ENCODE data around the gene DLGAP1.
"Not testable (repeated sequence)": the region's sequence is repeated elsewhere in the genome, so short reads cannot be mapped to it uniquely, and the experiment has no call there.

DLGAP1 gene

DNA sequence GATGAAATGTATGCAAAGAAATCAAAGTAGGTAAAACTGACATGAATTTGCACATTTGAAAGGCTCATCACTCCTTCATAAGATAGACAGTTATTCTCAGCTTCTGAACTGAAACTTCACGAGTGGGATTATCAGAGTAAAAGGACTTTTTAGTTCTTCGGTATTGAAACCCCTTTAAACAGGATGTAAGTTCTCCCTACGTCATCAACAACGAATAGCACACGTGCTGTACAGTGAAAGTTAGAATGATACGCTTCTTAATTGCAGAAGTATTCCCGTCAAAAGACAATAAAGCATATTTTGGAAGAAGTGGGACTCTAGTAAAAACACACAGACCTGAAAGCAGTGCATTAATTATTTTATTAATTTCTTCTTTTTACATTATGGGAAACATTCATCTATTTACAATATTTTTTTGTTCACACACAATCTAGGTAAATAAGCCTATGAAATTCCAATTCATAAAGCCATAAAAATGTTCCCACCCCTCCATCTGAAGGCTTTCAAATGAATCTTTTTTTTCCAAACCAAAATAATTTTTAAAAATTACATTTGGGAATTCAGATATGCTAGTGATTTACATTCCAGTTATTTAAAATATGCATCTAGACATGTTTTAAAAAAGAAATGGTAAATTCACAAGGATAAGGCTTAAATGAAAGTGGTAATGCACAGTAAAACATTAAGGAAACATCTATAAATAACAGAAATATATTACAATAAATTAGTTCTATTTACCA lies 959.2 kb downstream of the DLGAP1 start:
- DNase-seq (ENCODE audit: low read depth): no peak

- DNase-seq (ENCODE audit: low read depth): no peak
Measured at GRCh38 chr18:3494569-3494968, 960.5 kb downstream of the DLGAP1 start.

GRCh38 chr18:3494245-3494526 lies 960.9 kb downstream of the DLGAP1 start:
- no peak for DNase-seq (ENCODE audit: low read depth)

- no peak for DNase-seq (ENCODE audit: low read depth)
Measured at GRCh38 chr18:3493501-3494244, 961.4 kb downstream of the DLGAP1 start.

- DNase-seq (ENCODE audit: low read depth): no peak
Measured at GRCh38 chr18:3492721-3493120, 962.4 kb downstream of the DLGAP1 start.

DNA sequence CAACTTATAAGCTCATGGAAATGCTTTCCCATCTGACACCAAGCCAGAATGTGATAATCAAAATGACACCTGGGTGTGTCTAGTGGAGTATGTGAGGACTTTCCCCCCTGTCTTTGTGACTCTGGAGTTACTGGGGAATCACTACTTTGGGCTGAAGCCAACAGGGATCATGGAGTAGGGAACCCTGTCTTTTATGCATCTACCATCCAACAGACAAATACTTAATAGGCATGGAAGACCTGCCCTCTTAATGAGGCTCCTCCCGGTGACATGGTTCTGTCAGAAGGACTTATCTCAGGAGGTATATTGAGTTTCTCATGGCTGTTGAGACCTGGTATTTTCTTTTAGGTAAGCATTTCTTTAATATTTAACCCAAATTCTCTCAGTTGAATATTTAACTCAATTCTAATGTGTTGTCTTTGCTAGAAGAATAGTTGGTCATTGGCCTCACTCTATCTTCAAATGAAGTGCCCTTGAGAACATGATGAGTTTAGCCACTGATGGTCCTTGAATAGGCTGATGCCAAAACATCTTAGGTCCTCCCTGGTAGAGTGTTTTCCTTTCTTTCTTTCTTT lies 963.0 kb downstream of the DLGAP1 start:
- no peak for DNase-seq (ENCODE audit: low read depth)

- DNase-seq (ENCODE audit: low read depth): no peak
Measured at GRCh38 chr18:3489462-3489861, 965.6 kb downstream of the DLGAP1 start.

GRCh38 chr18:3486512-3486911 lies 968.6 kb downstream of the DLGAP1 start:
- no peak for DNase-seq (ENCODE audit: low read depth)

DNA sequence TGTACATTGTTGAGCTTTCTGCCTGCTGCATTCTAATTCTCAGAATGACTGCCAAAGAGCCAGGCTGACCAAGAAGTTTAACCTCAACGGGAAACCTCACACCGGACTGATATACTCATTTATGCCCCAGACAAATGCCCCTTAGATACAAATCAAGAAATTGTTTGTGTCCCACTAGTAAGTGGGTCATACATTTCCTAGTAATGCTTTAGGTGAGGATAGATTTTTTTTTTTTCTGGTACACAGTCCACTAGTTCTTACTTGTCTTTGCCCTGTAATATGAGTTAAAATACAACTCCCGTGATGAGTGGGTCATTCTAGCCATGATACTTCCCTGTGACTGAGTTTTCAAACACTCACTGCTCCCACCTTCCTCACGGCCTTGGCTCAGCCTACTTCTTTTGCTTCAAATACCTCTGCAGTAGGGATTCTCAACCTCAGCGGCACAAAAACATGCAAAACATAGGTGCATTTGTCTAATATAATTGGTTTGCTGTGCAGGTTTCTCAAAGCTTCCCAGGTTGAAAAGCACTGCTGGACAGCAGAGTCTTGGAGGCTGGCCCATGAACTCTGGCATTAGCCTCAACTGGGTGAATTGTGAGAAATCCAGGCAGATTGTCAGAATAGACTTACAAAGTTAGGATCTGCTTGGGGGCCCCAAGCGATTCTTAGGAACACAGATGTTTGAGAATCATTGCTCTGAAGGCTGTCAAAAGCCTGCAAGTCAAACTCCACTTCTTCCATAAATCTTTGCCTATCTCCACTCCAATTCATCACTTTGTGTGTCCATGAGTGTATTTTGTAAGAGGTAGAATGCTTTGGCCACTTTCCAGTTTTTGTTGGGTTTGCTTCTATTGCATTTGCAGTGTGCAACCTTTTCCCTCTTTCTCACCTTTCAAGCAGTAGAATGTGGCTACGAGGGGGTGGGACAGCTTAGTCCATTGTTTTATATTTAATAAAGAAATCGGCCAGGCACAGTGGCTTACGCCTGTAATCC lies 969.7 kb downstream of the DLGAP1 start:
- DNase-seq (ENCODE audit: low read depth): no peak

DNA sequence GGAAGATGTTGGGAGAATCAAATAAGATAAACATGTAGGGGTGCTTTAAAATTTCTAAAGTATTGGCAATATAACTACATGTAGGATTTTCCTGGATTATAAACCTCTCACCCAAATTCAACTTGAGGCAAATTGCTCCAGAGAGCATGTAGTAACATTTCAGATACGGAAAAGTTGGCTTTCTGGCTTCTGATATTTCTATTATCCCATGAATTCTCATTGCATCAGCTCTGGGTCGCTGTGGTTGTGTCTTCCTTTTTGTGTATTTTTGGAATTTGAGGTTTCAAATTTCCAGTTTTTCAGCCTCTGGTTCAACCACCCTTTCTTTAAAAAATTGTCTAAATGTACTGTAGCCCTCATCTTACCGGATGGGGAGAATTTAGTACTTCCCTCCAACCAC lies 972.8 kb downstream of the DLGAP1 start:
- no peak for DNase-seq (ENCODE audit: low read depth)

DNA sequence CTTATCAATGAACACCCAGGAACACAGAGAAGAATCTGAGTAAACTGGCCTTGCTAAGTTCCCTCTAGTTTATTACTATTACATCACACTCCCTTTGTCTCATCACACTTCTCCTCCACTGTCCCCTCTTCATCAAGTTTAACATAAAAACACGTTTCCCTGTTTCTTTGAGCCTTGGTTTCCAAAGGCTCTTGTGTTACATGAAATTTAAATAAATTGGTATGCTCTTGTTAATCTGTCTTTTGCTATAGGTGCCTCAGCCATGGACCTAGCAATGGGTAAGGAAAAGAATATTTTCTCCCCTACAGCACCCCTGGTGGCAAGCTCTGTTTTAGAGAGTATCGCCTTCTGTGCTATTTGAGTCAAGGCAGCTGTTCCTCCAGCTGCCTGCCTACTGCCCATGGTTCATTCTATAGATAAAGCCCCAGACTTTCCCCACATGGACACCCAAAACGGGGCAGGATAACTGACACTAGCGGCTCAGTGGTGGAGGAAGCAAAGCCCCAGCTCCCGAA lies 973.4 kb downstream of the DLGAP1 start:
- no peak for DNase-seq (ENCODE audit: low read depth)

- DNase-seq (ENCODE audit: low read depth): no peak
Measured at GRCh38 chr18:3480827-3481573, 974.1 kb downstream of the DLGAP1 start.

GRCh38 chr18:3479978-3480509 lies 975.1 kb downstream of the DLGAP1 start:
- no peak for DNase-seq (ENCODE audit: low read depth)

DNA sequence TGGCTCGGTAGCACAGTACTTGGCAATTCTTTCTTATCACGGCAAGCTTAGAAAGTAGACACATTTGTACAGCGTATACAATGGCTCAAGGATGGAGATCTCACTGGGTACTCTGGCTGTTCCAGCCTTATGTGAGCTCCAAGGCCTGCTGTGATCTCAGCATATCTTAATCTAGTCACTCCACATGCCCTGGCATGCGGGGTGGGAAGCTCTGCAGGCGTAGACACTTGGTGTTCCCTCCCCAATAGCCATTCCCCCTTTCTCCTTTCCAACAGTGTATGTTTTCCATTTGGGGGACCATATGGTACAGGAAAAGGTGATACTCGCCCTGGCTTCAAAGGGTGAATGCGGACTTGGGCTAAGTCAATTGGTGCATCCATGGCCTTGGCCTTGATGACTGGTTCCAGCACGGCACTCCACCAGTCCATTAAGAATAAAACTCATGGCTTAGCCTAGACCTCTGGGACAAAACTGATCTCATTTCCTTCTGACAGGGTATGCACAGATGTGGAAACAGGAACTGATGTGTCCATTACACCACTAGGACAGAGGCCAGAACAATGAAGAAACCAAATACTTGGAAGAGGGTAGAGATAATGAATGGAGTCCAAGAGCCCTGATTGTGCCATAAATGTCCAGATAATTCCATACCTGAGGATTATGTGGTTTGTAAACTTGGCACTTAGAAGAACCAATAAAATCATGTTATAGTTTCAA lies 976.7 kb downstream of the DLGAP1 start:
- DNase-seq (ENCODE audit: low read depth): no peak

DNA sequence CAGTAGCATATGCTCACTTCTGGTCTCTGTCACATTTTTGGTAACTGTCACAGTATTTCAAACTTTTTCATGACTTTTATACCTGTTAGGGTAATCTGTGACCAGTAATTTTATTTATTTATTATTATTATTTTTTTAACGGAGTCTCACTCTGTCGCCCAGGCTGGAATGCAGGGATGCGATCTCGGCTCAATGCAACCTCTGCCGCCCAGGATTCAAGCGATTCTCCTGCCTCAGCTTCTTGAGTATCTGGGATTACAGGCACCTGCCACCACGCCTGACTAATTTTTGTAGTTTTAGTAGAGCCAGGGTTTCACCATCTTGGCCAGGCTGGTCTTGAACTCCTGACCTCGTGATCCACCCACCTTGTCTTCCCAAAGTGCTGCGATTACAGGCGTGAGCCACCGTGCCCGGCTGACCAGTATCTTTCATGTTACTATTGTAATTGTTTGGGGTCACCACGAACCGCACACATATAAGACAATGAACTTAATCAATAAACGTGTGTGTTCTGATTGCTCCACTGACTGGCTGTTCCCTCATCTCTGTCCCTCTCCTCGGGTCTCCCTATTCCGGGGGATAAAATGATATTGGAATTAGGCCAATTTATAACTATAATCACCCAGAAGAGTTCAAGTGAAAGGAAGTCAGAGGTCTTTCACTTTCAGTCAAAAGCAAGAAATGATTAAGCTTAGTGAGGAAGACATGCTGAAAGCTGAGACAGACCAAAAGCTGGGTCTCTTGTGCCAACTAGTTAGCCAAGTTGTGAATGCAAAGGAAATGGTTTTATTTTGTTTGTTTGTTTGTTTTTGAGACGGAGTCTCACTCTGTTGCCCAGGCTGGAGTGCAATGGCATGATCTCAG lies 982.2 kb downstream of the DLGAP1 start:
- no peak for DNase-seq (ENCODE audit: low read depth)

GRCh38 chr18:3472121-3472520 lies 983.0 kb downstream of the DLGAP1 start:
- DNase-seq (ENCODE audit: low read depth): not testable (repeated sequence)

DNA sequence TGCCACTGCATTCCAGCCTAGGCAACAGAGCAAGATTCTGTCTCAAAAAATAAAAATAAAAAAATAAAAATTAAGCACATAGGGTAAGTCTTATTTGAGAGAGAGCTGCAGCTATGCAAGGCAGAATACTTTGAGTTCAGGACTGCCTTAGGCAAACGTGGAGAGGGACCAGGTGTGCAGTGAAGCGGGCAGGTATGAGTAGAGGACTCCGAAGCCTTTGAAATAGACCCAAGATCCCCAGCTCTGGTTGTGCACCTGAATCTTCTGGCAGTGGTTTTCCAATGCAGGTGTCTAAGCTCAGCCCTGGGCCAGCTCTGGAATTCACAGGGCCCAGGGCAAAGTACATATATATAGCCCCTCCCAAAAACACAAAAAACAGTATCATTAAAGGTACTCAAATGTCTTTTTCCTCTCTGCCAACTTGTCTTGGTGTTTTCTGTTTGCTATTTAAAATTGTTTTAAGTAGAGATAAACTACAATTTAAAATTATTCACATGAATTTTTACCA lies 983.9 kb downstream of the DLGAP1 start:
- no peak for DNase-seq (ENCODE audit: low read depth)

DNA sequence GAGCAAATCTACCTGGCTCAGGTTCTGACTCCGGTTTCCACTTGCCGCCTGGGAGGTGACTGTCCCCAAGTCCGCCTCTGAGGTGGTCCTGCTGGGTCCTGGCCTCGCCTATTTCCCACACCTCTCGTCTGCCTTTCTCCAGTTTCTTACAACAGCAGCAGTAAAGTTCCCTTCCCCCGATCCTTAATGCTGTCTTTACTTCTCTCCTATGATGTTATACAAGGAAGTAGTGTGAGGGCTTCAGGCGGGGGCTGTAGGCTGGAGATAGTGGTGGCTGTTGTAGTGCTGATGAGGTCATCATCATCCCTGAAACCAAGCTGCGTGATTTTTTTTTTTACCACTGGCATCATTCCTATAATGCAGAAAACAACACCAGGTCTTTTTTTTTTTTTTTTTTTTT lies 986.3 kb downstream of the DLGAP1 start:
- DNase-seq (ENCODE audit: low read depth): no peak

DNA sequence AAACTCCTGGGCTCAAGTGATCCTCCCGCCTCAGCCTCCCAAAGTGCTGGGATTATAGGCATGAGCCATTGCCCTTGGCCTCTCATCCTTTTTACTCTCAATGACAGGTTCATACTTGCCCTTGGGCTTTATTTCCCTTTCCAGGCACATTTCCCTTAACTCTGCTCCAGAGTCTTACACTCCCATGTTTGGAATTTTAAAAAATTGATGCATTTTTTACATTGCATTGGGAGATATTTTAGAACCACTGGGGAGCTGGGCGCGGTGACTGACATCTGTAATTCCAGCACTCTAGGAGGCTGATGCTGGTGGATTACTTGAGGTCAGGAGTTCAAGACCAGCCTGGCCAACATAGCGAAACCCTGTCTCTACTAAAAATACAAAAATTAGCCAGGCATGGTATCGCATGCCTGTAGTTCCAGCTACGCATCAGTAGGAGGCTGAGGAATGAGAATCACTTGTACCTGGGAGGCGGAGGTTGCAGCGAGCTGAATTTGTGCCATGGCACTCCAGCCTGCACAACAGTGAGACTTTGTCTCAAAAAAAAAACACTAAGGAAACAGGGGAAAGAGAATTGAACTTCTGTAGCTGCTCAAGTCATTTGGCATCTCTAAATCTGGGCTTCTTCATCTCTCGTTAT lies 986.9 kb downstream of the DLGAP1 start:
- no peak for DNase-seq (ENCODE audit: low read depth)
